ENCODE data around the gene HAVCR2. TPM values are rescaled to one million over a fixed set of nuclear protein-coding genes. Genes with fewer than 3 reads are reported as not detected.

Gene HAVCR2
- total and polyA plus RNA-seq, 3 donors from 2014 or later, result 3.1 to 3.6 (median 3.2) TPM

DNA sequence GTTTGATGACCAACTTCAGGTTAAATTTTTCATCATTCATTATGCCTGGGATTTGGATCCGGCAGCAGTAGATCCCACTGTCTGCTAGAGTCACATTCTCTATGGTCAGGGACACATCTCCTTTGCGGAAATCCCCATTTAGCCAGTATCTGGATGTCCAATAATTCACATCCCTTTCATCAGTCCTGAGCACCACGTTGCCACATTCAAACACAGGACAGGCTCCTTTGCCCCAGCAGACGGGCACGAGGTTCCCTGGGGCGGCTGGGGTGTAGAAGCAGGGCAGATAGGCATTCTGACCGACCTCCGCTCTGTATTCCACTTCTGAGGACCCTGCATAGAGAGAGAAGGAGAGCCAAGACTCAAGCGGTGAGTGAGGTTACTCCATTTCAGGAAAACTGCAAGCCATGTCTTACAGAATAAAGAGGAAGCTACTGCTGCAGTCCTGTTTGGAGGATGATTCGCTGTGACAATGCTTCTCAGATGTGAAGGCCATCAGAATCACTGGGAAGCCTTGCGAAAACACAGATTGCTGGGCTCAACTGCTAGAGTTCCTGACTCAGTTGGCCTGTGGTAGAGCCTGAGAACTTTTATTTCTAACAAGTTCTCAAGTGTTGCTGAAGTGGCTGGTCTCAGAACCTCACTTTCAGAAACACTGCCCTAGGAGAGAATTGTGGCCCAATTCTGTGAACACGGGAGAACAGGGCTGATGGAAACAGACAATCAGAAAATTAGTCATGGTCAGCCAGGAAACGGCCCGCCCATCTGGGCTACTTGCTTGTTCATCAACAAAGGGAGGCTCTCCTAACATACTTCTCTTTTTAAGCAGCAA is 2.0 kb downstream of the HAVCR2 start:
- Histone ChIP-seq H3K27me3 (no peaks in the 10 kb centered on the region), H3K36me3 (ENCODE audit: low read depth, missing control alignments) (no peaks in the 10 kb centered on the region), H3K9me3 (no peaks in the 10 kb centered on the region), H3K4me3 (no peak overlapping the region), H3K27ac (peak overlapping the region in 1 of 2 donors; percentile 14), H3K4me1 (no peaks in the 10 kb centered on the region)
- TF ChIP-seq, protein P1, sequence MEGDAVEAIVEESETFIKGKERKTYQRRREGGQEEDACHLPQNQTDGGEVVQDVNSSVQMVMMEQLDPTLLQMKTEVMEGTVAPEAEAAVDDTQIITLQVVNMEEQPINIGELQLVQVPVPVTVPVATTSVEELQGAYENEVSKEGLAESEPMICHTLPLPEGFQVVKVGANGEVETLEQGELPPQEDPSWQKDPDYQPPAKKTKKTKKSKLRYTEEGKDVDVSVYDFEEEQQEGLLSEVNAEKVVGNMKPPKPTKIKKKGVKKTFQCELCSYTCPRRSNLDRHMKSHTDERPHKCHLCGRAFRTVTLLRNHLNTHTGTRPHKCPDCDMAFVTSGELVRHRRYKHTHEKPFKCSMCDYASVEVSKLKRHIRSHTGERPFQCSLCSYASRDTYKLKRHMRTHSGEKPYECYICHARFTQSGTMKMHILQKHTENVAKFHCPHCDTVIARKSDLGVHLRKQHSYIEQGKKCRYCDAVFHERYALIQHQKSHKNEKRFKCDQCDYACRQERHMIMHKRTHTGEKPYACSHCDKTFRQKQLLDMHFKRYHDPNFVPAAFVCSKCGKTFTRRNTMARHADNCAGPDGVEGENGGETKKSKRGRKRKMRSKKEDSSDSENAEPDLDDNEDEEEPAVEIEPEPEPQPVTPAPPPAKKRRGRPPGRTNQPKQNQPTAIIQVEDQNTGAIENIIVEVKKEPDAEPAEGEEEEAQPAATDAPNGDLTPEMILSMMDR (IDR thresholded peaks at IDR 0.05), result no peak
- TF ChIP-seq POLR2A (IDR thresholded peaks at IDR 0.05), result no peak
- peak; percentile 25 for DNase-seq
- intact Hi-C loops (cut with DNase I; ENCODE audit: low total_unique reads), result no loop called here
- 82 to 83% methylated on average over 14 of the region's 14 CpGs for WGBS, 2 donors

DNA sequence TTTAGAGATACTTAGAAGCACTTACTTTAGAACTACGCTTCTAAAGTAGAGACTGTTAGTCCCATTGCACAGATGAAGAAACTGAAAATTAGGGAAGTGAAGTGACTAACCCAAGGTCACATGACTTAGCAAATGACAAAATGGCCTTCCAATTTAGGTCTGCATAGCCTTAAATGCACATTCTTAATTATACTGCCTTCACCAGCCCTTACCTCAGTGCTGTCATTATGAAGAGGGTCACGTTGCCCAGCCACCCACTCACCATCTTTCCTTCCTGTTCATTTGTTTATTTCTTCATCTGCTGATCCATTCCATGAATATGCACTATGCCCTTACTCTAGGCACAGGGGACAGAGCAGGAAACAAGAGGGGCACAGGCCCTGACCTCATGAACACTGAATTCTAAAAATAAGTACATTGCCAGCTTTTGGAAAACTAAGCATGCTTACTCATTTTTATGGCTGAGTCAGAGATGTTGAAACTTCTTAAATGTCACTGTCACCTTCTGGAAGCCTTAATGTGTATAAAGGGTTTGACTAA is 8.6 kb downstream of the HAVCR2 start:
- no peak for TF ChIP-seq POLR2A (IDR thresholded peaks at IDR 0.05)
- TF ChIP-seq, protein P1 (IDR thresholded peaks at IDR 0.05), result no peak
- Histone ChIP-seq H3K27me3 (no peaks in the 10 kb centered on the region), H3K4me3 (no peak overlapping the region), H3K9me3 (no peaks in the 10 kb centered on the region), H3K36me3 (ENCODE audit: low read depth, missing control alignments) (no peaks in the 10 kb centered on the region), H3K27ac (no peak overlapping the region), H3K4me1 (no peaks in the 10 kb centered on the region)
- 66 to 89% methylated on average over 2 of the region's 2 CpGs for WGBS, 2 donors
- no peak for DNase-seq
- intact Hi-C loops (cut with DNase I; ENCODE audit: low total_unique reads), result no loop called here

DNA sequence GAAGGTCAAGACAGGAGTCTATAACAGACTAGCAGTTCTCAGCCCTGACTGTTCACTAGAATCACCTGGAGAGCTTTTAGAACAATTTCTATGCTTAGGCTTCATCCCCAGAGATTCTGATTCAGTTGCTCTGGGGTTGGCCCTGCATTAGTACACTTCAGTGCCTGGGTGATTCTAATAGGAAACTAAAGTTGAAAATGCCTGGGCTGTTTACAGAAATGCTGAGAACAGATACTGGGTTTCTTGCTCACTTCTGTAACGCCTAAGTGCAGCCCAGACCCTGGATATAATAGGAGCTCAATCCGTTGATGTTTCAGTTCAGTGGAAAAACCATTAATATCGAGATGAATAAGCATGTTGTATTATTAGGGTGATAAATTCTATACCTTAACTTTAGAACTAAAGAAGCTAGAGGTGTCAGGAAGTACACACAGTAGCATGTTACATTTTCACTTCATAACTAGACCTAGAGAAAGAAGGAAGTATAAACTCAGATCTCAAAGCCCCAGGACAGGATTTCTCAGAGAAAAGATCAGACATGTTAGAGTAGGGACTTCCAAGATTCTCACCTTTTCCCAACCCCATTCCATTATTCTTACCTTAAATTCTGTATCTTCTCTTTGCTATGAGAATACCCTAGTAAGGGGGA is 20.4 kb downstream of the HAVCR2 start:
- no peak for TF ChIP-seq POLR2A (IDR thresholded peaks at IDR 0.05)
- TF ChIP-seq, protein P1 (IDR thresholded peaks at IDR 0.05), result no peak
- Histone ChIP-seq H3K4me1 (no peaks in the 10 kb centered on the region), H3K27me3 (no peaks in the 10 kb centered on the region), H3K4me3 (no peak overlapping the region), H3K36me3 (ENCODE audit: low read depth, missing control alignments) (no peaks in the 10 kb centered on the region), H3K9me3 (no peaks in the 10 kb centered on the region), H3K27ac (no peak overlapping the region)
- intact Hi-C loops (cut with DNase I; ENCODE audit: low total_unique reads), result no loop called here
- 85 to 97% methylated on average over 3 of the region's 3 CpGs for WGBS, 2 donors
- DNase-seq, result no peak

DNA sequence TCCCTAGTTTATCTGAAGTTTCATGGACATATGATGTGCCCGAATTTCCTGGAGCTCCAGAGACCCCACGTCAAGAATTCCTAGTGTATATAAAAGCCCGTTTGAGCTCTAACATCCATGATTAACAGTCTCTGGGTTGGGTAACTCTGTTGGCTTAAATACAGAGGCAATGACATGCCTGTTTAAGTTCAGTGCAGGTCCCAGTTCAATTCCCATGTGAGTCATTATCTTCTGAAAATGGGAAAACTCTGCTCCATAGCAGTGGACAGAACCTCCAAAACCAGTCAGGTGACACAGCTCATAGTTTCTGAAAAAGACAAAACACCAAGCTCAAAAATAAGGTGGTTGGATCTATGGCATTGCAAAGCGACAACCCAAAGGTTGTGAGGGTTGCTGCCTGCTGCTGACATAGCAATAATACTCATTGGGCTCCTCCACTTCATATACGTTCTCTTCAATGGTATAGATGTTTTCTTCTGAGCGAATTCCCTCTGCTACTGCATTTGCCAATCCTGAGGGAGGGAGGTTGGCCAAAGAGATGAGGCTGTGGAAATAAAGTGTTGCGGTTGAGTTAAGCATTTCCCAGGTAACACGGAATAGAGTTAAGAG is 22.0 kb downstream of the HAVCR2 start:
- TF ChIP-seq, protein P1 (IDR thresholded peaks at IDR 0.05), result no peak
- TF ChIP-seq POLR2A (IDR thresholded peaks at IDR 0.05), result no peak
- intact Hi-C loops (cut with DNase I; ENCODE audit: low total_unique reads), result no loop called here
- DNase-seq, result no peak
- H3K27ac ChIP-seq, result no peak overlapping the region
- H3K4me3 ChIP-seq, result no peak overlapping the region
- H3K4me1 ChIP-seq, result no peaks in the 10 kb centered on the region
- H3K27me3 ChIP-seq, result no peaks in the 10 kb centered on the region
- no peaks in the 10 kb centered on the region for H3K36me3 ChIP-seq (ENCODE audit: low read depth, missing control alignments)
- H3K9me3 ChIP-seq, result no peaks in the 10 kb centered on the region
- 86 to 89% methylated on average over 8 of the region's 8 CpGs for WGBS, 2 donors
